ENCODE results near the gene TCF7L1.
"Not testable (repeated sequence)": the region's sequence is repeated elsewhere in the genome, so short reads cannot be mapped to it uniquely, and the experiment has no call there.

The TCF7L1 gene

DNA sequence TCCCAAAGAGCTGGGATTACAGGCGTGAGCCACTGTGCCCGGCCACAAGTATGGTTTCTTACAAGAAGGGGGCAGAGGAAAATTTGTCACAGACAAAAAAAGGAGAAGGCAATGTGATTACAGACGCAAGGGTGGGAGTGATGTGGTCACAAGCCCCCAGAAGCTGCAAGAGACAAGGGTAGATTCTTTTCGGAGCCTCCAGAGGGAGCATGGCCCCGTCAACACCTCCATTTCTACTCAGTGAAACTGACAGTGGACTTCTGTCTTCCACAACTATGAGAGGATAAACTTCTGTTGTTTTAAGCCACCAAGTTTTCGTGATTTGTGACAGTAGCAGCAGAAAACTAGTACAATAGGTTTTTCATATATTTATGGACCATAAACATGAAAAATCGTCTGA lies 2.1 kb upstream of the TCF7L1 start:
- DNase-seq (ENCODE audit: low spot score), result no peak

DNA sequence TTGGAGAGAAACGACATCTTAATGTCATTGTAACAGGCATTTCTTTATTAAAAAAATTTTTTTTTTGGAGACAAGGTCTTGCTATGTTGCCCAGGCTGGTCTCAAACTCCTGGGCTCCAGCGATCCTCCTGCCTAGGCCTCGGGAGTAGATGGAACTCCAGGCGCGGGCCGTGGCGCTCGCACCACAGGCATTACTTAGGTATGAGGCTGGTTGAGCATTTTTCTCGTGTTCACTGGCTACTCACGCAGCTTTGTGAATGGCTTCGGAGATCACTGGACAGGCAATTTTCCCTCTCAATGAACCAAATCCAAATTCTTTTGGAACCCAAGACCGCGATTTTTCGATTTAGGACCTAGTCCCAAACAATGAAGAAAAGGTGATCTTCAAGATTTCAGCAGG lies 795 bp upstream of the TCF7L1 start:
- no peak for DNase-seq (ENCODE audit: low spot score)

DNA sequence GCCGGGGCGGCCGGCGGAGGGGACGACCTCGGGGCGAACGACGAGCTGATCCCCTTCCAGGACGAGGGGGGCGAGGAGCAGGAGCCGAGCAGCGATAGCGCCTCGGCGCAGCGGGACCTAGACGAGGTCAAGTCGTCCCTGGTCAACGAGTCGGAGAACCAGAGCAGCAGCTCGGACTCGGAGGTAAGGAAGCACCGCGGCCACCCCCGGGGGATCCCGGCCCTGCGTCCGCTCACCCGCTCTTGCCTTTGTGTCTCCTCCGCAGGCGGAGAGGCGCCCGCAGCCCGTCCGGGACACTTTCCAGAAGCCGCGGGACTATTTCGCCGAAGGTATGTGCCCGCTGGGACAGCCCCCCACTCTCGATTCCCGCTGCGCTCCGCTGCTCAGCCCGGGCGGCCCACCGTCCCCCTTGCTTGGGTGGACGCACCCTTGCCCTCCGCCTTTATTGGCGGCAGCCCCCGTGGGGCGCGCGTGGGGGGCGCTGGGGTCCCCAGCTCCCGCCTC lies 611 bp downstream of the TCF7L1 start:
- peak; percentile 72 for DNase-seq (ENCODE audit: low spot score)

DNA sequence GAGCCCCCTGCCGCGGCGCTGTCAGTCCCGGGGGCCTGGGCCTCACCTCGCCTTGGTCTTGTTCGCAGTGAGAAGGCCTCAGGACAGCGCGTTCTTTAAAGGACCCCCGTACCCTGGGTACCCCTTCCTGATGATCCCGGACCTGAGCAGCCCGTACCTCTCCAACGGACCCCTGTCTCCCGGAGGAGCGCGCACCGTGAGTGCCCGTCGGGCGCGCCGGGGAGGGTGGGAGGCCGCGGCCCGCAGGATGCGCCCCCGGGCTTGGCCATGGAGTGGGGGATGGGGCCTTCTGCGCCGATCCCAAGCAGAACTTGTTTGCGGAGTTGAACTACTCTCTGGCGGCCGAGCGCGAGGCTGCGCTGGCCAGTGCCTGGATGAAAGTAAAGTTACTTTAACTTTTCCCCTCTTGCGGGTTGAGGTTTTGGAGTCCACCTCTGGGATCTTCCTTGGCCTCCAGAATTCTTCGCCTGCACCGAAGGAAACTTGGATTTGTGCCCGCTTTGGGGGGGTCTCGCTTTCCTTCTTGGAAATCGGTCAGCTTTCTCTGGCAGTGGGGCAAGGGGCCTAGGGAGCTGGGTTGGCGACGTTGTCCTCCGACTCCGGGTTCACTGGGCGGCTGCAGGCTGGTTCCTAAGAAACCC lies 1.2 kb downstream of the TCF7L1 start:
- peak; percentile 82 for DNase-seq (ENCODE audit: low spot score)

DNA sequence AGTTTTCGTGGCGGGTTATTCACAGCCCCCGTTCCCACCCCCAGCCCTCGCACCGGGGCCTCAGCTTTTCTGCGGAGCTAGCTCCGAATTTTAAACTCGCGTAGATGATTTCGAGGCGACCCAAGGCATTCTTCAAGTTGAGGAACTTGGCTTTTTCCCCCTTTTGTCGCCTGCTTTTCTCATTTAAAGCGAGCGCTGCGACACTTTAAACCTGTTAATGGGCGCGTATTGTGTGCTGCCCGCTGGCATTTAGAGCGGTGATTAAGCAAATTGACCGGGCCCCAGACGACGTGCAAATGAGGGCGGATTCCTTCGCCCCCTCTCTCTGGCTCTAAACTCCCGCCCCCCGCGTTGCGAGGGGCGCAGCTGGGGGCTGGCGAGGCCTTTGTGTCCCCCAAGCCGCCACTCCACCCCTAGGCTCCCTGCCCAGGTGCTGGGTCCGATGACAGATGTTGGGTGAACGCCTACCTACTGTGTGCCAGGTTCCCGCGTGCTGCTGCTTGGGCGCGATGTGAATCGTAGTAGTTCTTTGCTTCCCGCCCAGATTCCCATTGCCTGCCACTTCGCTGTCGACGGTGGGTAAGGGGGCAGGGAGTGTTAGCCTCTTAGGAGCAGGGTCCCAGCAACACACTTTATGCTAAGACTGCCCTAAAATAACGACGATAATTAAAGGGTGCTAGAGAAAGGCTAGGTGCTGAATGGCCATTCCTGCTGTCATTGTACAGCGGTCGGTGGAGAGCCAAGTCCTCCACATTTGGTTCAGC lies 1.9 kb downstream of the TCF7L1 start:
- no peak for DNase-seq (ENCODE audit: low spot score)

DNA sequence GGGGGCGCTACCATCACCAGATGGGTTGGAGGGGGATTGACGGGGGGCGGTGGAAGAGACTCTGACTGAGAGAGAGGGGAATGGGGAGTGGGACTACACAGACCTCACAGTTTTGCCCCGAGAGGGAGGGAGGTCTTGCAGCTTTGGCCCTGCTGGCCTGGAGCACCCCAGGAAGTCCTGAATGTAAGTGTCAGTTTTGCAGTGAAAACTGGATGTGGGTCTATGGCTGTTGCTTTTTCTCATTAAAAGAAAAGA lies 2.4 kb downstream of the TCF7L1 start:
- DNase-seq (ENCODE audit: low spot score), result no peak

DNA sequence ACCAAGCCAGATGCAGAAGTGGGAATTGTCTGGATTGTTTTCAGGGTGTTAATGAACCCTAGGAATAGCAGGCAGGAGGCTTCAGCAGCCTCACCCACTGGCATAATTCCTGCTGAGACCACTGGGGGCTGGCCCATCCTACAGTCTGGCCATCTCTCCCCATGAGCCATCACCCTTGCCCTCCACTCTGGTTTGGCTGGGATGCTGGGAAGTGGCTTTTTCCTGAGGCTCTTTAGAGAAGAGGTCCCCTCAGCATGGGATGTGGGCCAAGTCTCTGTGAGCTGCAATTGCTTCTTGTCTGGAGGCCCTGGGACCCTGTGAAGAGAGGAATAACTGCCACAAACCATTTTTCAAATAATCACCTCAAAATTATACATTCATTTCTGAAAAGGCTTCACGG lies 4.0 kb downstream of the TCF7L1 start:
- DNase-seq (ENCODE audit: low spot score), result no peak

DNA sequence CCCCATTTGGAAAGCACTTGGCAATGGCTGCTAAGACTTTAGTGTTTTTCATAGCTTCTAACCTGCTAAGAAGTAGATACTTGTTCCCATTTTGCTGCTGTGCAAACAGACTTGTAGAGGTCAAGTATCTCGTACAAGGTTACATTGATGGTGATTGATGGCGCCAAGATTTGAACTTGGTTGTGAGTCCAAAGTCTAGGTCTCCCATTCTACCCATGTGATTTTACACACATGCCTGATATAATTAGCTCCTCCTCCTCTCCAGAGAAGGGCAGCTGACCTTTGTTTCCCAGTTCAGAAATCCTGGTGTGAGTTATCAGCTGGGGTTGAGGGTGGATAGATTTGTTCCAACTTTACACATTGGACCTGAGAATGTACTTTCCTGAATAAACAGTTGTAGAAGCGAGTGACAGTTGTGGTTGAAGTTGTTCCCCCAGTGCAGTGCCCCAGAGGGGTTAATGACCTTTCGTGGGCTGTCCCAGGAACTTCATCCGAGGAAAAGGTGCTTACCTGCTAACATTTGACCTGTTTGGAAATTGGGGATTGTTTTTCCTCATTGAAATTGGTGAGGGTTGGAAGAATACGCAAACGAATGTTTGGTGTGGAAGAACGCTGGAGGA lies 10.4 kb downstream of the TCF7L1 start:
- no peak for DNase-seq (ENCODE audit: low spot score)

DNA sequence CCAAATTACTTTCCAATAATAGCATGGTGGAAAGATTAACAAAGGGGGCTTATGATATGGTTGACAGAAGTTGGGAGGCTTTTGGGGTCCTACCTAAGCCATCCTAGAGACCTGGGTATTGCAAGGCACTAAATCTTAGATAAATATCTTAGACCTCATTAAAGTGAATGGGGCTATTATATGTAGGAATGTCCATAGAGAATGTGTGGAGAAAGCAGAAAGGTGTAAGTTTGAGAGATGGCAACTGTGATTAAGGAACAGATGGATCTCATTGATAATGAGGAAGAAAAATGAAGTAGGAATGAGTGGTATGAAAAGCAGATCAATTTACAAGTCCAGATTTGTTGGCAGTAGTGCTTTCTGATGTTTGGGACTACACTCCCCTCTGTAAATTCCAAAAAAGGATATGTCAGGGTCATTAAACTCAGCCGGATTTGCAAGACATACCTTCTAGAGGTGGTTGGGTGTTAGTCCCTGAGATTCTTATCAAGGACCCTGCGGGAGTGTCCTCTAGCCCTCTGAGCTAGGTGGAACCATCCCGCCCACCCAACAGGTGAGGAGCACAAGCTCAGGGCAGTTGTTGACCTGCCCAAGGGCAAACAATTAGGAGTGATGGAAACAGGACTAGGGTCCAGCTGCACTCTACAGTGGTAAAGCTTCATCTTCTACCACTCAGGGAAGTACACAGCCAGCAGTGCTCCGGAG lies 12.1 kb downstream of the TCF7L1 start:
- no peak for DNase-seq (ENCODE audit: low spot score)

DNA sequence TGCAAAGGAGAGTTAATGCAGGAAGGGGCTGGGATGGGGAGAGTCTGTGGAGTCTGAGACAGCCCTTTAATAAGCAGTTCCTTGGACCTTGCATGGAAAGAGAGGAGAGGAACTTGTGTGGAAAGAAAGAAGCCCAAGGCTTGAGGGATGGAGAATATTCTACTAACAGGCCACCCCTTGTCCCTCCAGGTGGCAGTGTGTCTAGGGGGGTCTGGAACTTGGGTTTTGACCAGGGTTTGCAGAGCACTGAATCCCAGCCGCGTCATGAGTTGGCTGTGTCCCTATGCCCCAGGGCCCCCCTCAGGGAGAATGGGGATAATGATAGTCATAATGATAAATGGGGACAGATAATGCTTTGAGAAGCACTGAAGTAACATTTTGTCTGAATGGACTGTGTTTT lies 15.0 kb downstream of the TCF7L1 start:
- DNase-seq (ENCODE audit: low spot score), result peak; percentile 42

DNA sequence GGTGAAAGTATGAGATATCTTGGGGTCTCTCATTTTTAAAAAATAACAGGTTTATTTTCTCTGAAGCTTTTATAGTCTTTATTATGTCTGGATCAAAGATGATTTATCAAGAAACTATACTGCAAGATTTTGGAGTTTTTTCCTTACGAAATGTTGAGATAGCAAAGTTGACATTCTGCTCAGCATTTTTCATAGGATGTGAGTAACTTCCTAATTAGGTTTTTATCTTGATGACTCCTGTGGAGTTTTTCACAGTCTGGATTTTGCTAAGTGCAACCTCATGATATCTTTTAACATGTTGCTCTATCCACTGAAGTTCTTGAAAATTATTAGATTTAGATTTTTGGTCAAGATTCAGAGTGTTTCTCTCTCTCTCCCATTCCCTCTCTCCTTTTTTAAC lies 17.8 kb downstream of the TCF7L1 start:
- DNase-seq (ENCODE audit: low spot score), result no peak

DNA sequence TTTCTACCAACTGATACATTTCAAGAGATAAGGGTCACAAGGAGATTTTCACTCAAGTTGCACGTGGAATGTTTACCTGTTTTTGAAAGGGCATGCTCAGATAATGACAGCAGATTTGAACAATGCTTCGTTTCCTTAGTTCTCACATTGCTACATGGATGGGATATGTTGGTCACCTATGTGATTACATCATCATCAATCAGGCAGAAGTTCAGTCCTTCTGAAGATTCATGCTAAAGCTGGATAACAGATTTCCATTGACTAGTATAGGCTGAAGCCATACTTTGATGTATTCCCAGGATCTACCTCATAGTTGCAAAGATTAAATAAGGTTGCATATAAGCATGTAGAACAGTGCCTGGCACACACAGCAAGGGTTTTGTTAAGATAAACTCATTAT lies 19.7 kb downstream of the TCF7L1 start:
- no peak for DNase-seq (ENCODE audit: low spot score)

DNA sequence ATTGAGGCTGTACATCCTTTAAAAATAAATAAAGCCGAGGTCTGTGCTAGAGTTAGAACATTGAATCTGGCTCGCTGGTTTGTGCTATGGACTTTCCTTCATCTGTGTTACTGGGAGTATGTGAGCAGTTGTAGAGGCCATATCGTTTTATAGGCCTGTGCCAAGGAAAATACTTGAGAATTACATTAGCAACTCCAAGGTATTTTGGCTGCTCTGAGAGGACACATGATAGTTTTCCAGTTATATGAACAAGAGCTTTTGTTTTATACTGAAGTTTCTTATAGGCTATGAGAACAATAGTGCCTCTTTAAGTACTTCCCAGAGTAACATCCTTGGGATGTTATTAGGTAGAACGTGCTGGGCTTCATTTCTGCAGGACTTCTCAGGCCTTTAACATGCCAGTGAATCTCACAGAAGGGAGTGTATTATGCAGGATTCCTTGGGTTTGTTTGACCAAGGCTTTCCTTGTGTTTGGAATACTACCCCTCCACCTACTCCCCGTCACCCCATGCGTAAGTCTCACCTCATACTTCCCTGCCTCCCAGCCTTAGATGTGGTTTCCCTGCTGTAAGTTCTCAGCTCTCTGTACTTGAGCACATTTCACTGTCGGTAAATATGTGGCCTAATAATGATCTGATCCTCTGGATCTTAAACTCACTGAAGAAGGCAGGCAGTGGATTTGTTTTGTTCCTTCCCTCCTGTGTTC lies 21.0 kb downstream of the TCF7L1 start:
- no peak for DNase-seq (ENCODE audit: low spot score)

DNA sequence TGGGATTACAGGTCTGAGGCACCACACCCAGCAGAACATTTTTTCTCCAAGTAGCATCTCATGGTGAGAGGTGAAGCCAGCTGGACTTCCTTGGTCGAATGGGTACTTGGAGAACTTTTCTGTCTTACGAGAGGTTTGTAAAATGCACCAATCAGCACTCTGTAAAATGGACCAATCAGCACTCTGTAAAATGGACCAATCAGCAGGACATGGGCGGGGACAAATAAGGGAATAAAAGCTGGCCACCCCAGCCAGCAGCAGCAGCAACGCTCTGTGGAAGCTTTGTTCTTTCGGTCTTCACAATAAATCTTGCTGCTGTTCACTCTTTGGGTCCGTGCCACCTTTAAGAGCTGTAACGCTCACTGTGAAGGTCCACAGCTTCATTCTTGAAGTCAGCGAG lies 21.9 kb downstream of the TCF7L1 start:
- DNase-seq (ENCODE audit: low spot score), result not testable (repeated sequence)

DNA sequence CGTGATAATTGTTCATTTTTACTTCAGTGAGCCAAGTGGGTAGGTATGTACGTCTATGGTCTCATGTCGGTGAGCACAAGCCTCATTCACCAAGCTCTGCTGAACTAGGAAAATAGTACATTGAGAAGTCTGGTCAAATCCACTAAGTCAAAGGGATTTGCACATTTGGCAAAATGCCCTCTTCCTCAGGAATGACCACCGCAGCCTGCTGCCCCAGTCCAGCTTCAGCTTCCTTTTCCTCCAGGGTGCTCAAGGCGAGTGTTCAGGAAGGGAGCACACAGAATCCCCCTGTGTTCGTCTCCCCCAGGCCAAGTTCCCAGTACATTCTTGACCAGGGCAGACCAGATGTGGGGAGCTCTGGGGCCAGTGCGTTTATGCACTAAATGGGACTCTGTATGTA lies 23.0 kb downstream of the TCF7L1 start:
- no peak for DNase-seq (ENCODE audit: low spot score)

DNA sequence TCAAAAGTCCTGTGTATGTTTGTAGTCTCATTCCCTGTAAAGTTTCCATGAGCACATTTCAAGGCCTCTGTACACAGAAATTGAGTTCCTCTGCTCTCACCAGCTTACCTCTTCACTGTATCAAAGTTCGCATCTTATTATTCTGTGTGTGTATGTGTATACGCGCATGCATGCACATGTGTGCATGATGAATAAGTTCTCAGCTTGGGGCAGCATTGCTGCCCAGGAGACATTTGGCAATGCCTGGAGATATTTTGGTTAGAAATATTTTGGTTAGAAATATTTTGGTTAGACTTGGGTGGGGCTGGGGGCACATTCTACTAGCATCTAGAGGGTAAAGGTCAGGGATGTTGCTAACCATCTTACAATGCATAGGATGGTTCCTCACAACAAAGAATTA lies 23.4 kb downstream of the TCF7L1 start:
- no peak for DNase-seq (ENCODE audit: low spot score)

DNA sequence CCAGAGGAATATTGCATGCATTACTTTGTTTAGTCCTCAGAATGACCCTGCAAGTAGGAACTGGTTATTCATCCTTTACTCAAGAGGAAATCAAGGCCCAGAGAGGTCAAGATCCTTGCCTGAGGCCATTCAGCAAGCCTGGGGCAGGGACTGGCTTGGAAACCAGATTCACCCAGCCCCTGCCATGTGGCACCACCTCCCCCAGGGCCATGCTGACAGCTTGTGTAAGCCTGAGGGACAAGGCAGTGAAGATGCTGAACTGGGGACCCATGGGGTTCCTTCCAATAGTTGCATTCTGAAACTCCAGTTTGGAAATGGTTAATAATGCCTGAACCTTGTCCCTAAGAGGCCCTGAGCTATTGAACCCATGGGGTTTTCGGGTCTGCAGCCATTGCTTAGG lies 24.2 kb downstream of the TCF7L1 start:
- no peak for DNase-seq (ENCODE audit: low spot score)

DNA sequence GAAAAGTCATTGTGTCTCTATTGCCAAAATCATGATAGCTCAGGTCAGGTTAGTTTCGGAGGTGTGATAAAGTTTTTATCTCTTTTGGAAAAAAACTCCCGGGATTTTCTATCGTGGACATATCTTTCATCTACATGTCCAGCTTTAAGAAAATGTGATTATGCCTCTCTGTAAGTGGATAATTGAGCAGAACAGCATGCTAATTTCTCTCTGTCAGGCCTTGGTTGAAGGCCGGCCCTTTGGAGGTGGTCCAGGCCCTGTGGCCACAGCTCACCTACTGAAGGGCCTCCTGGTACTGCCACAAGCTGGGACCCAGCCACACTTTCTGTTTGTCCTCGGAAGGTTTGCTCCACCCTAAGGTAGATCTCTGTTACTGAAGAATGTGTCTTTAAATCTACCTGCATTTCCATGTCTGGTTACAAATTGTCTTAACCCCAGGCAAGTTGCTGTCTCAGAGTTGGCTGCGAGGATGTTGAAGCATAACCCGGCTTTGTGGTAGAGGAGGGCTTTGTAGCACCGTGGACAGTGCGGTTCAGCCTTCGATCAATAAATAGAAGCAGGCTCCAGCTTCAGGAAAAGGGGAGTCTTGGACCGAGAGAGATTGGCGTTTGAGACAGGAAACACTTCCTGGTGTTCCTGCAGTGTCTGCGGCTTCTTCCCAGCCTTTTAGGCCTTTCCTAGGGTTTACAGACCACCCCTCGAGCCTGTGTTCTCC lies 25.5 kb downstream of the TCF7L1 start:
- no peak for DNase-seq (ENCODE audit: low spot score)

DNA sequence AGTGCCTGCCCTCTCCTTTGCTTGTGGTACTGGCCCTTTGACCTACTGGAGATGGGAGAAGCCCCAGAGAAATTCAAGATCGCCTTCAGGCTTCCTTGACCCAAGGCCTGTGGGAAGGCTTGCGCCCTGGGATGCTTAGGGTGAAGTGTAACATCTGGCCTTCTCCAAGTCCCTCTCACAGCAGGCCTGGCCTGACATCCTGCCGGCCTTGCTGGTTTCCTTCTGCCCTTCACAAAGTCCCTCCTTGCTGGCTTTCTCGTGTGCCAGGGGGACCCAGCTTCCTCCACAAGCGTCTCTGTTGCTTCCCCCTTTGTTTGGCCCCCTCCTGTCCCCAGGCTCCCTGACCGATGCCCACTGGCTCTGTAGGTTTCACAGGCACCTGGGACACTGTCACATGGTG lies 26.4 kb downstream of the TCF7L1 start:
- DNase-seq (ENCODE audit: low spot score), result no peak

DNA sequence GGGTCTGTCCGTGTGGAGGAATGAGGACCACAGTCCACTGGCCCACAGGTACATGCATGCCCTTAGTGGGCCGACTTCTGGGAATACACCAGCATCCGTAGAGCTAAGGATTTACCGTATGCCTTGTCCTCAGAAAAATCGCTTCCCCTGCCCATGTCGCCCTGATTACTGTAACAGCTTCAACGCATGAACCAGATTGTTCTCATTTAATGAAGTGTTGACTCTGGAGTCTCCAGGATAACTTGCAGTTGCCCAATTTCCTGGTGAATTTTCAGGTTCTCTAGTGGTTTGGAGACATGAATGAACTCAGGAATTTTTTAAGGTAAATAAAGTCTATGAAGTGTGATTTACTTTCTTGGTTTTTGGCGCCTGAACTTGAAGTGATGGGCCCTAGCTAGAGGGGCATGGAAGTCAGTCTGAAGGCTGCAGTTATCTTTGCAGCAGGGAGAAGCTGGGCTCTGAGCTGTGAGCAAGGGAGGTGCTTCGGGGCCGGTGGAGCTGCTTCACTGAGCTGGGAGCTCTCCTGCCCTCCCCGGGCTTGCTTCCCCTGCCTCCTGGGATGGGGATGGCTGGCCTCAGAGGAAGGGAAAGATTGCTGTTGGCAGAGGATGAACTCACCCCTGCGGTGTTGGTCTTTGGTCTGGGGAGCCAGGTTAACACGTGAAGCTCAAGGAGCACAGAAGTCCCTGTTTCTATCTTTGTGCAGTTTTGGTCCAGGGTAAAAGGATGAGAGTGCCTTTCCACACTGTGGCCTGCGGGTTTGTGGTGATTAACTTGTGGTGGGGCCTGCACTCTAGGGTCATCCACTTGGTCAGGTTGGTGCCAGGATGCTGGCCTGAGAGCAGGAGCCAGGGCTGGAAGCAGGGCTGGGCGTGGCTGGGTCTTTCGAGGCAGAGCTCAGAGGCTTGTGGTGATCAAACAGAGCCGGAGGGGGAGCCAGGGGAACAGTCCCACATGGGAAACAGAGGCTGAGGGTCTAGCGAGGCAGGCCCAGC lies 28.1 kb downstream of the TCF7L1 start:
- no peak for DNase-seq (ENCODE audit: low spot score)
